Pancreas (tissue), 10 donors: ENCODE results near the gene SCMH1. TPM values are rescaled to one million over a fixed set of nuclear protein-coding genes. Genes with fewer than 3 reads are reported as not detected.

ENCODE experiments used
- ATAC-seq, 4 donors: fragments of 200-7000 bp; cut with Tn5 transposase; one replicate each; pipeline versions ENCODE4 v1.8.0 to v1.9.1; 2020; ENCODE audit warnings: mild to moderate bottlenecking in 4 of 4, moderate library complexity in 4 of 4
- DNase-seq, 6 donors: peaks; one replicate each; pipeline ENCODE4 v3.0.0-alpha.2; 2020
- FAIRE-seq: peaks from 2 replicates; lab custom pipeline; 2012; peaks lifted over from hg19 to GRCh38; lab: Jason Lieb, UNC
- H3K27ac ChIP-seq, 4 donors: fragments of 200-600 bp; sonication (generic); 1 replicate in 3 of 4; 2 replicates in 1 of 4; pipeline versions ENCODE4 v1.5.0 to v1.8.0; 2020
- H3K27me3 ChIP-seq, 4 donors: fragments of 200-600 bp; one replicate each; pipeline ENCODE4 v1.8.0; 2021
- H3K36me3 ChIP-seq, 3 donors: fragments of 200-600 bp; sonication (generic) in 1 of 3; one replicate each; pipeline versions ENCODE4 v1.5.0 to v1.8.0; 2020 to 2021
- H3K4me1 ChIP-seq, 3 donors: fragments of 200-600 bp; one replicate each; pipeline ENCODE4 v1.8.0; 2021
- H3K4me3 ChIP-seq, 4 donors: fragments of 200-600 bp; sonication (generic) in 2 of 4; one replicate each; pipeline versions ENCODE4 v1.5.0 to v1.8.0; 2020 to 2021
- H3K9me3 ChIP-seq, 4 donors: fragments of 200-600 bp; one replicate each; pipeline ENCODE4 v1.8.0; 2021
- WGBS, 2 donors: extraction: QIAGEN DNeasy Blood & Tissue Kit; methylation state at CpG; one replicate each; pipeline ENCODE4 v1.1.7; 2013; 5-methylcytosine and 5-hydroxymethylcytosine counted together
- intact Hi-C, 3 donors: fragments of 100-400 bp; cut with DNase I; formaldehyde crosslinking; loops; one replicate each; pipeline versions ENCODE4 v1.11.1 to v1.14.2; 2022
- polyA plus RNA-seq, 2 donors: library from polyadenylated mRNA; stranded (reverse); fragments of 200-250 nt; gene quantifications; one replicate each; pipeline ENCODE4 v1.2.3, GENCODE V29; 2013
- total RNA-seq, 6 donors: library from RNA; stranded (reverse); fragmentation: NEBNext Ultra II Directional in 4 of 6; extraction: Animal tissue kit (Norgen Biotek cat#: 25700) in 4 of 6; gene quantifications; one replicate each; pipeline versions ENCODE4 v1.2.1 to v1.2.4, GENCODE V29; 2021 to 2023
- TF ChIP-seq, protein P1 (sequence below), 4 donors: fragments of 200-600 bp; sonication (generic) in 3 of 4; IDR thresholded peaks; one replicate each; pipeline versions ENCODE4 v1.5.0 to v1.8.0; 2021; ENCODE audit warnings: antibody characterized with exemption in 4 of 4
- donor health status: healthy with polysubstance abuse.
- donor health status: DM: no; HTN: no; CAD: no; lungs with moderate emphysema.
- donor health status: DM: no; HTN: no; CAD: no.
- donor health status: control.
- donor health status: control.
- donor health status: Bipolar disorder and iron deficiency.
- donor health status: DM: yes; HTN: yes; CAD: no.
- donor health status: DM: no; HTN: no; CAD: no.
- donor health status: DM: no; HTN: no; CAD: no.
- donor health status: DM: yes; HTN: yes; CAD: no.

Gene SCMH1
- total and polyA plus RNA-seq, 8 donors: 24.5 to 41.9 (median 29.9) TPM

DNA sequence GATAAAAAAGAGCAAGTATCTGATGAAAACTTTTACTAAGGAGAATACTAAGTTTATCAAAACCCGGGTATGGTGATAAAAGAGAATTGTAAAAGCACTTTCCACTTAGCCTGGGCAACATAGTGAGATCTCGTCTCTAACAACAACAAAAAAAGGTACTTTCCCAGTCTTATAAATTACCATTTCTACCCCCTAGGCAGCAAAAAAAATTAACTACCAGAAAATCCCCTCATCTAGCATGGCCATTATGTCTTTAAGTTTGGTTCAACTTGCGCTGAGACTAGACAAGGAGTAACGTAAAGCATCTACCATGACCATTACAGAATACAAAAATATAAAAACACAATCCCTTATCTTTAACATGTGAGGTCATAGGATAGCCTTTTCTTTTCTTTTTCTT is 141.9 kb downstream of the SCMH1 start:
- ATAC-seq (no peak), DNase-seq (no peak), FAIRE-seq (no peak)
- H3K4me3 ChIP-seq: no peak overlapping the region
- WGBS, 2 donors: 84 to 88% methylated on average over 4 of the region's 4 CpGs
- H3K9me3 ChIP-seq: no peaks in the 10 kb centered on the region
- no peak overlapping the region for H3K27ac ChIP-seq
- H3K4me1 ChIP-seq: peaks cover 18 to 22% (median 21%) of the 10 kb centered on the region in 3 donors
- intact Hi-C loops: no loop called here
- TF ChIP-seq, protein P1, sequence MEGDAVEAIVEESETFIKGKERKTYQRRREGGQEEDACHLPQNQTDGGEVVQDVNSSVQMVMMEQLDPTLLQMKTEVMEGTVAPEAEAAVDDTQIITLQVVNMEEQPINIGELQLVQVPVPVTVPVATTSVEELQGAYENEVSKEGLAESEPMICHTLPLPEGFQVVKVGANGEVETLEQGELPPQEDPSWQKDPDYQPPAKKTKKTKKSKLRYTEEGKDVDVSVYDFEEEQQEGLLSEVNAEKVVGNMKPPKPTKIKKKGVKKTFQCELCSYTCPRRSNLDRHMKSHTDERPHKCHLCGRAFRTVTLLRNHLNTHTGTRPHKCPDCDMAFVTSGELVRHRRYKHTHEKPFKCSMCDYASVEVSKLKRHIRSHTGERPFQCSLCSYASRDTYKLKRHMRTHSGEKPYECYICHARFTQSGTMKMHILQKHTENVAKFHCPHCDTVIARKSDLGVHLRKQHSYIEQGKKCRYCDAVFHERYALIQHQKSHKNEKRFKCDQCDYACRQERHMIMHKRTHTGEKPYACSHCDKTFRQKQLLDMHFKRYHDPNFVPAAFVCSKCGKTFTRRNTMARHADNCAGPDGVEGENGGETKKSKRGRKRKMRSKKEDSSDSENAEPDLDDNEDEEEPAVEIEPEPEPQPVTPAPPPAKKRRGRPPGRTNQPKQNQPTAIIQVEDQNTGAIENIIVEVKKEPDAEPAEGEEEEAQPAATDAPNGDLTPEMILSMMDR (IDR thresholded peaks at IDR 0.05): no peak
- H3K27me3 ChIP-seq: no peaks in the 10 kb centered on the region
- H3K36me3 ChIP-seq: no peaks in the 10 kb centered on the region

DNA sequence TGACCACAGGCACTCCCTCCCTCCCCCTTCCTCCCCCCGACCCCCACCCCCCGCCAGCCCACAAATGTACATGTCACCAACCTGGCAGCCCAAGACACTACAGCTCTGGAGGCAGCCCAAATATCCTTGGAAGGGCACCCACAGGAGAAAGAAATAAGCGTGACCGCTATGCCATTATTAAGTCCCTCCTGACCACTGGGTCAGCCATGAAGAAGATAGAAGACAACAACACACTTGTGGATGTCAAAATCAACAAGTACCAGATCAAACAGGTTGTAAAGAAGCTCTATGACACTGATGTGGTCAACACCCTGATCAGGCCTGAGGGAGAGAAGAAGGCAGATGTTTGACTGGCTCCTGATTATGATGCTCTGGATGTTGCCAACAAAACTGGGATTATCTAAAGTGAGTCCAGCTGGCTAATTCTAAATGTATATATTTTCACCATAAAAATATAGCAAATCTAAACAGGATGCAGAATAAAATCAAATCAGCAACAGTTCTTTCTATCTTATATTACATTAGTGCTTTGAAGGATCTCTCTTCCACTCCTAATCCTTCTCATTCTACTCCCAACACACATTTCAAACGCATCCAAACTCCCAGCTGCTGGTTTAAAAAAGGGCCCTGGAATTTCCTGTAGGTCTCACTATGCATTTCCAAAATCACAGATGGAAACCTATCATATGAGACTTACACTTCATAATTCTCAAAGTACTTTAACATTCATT is 143.2 kb downstream of the SCMH1 start:
- Histone ChIP-seq H3K36me3 (no peaks in the 10 kb centered on the region), H3K4me1 (peaks cover 18 to 22% (median 21%) of the 10 kb centered on the region in 3 donors), H3K27ac (no peak overlapping the region), H3K4me3 (no peak overlapping the region), H3K27me3 (no peaks in the 10 kb centered on the region), H3K9me3 (no peaks in the 10 kb centered on the region)
- no peak for ATAC-seq
- intact Hi-C loops: no loop called here
- WGBS, 2 donors: 85 to 92% methylated on average over 4 to 5 of the region's 5 CpGs
- no peak for FAIRE-seq
- TF ChIP-seq, protein P1 (IDR thresholded peaks at IDR 0.05): no peak
- no peak for DNase-seq

DNA sequence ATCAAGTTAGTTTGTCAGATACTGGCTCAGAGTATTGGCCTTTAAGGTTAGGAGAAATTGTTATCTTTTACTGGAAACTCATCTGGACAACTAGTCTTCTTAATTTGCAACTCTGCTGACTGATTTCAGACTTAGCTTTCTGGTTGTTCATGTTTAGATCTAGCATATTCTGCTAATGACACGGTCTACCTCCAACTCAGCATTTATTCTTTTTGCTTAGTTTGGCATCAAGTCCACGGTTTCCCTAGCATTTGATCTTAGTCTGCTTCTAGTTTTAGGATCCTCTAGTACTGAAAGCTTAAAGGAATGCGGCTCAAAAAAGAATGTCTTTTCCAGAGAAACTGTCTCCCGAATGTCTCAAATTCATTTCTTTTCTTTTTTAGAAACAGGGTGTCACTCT is 145.0 kb downstream of the SCMH1 start:
- intact Hi-C loops: no loop called here
- DNase-seq (no peak), FAIRE-seq (no peak), ATAC-seq (no peak)
- no peaks in the 10 kb centered on the region for H3K36me3 ChIP-seq
- no peaks in the 10 kb centered on the region for H3K9me3 ChIP-seq
- peaks cover 8 to 10% (median 8%) of the 10 kb centered on the region in 3 donors for H3K4me1 ChIP-seq
- H3K27me3 ChIP-seq: no peaks in the 10 kb centered on the region
- WGBS, 2 donors: 91 to 92% methylated on average over 4 of the region's 4 CpGs
- TF ChIP-seq, protein P1 (IDR thresholded peaks at IDR 0.05): no peak
- no peak overlapping the region for H3K27ac ChIP-seq
- H3K4me3 ChIP-seq: no peak overlapping the region

DNA sequence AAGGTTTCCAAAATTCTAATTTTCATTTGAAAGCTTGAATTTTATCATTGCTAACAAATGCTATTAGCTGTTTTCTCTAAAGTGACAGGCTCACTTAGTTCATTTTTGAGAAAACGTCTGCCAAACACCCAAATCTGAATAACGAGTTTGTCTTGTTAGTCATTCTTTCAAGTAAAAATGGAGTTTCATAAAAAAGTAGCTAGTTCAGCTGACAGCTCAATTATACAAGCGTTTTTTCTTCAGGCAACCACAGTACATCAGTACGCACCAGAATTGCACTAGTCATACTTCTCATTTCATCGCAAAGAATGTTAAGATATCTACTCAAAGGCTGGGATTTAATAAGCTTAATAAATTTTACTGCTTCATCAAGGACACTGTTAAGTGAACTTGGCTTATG is 148.3 kb downstream of the SCMH1 start:
- Histone ChIP-seq H3K27ac (no peak overlapping the region), H3K36me3 (no peaks in the 10 kb centered on the region), H3K4me3 (no peak overlapping the region), H3K27me3 (no peaks in the 10 kb centered on the region), H3K4me1 (no peaks in the 10 kb centered on the region), H3K9me3 (no peaks in the 10 kb centered on the region)
- 70 to 74% methylated on average over 5 of the region's 5 CpGs for WGBS, 2 donors
- ATAC-seq (no peak), DNase-seq (no peak), FAIRE-seq (no peak)
- TF ChIP-seq, protein P1 (IDR thresholded peaks at IDR 0.05): no peak
- intact Hi-C loops: no loop called here

DNA sequence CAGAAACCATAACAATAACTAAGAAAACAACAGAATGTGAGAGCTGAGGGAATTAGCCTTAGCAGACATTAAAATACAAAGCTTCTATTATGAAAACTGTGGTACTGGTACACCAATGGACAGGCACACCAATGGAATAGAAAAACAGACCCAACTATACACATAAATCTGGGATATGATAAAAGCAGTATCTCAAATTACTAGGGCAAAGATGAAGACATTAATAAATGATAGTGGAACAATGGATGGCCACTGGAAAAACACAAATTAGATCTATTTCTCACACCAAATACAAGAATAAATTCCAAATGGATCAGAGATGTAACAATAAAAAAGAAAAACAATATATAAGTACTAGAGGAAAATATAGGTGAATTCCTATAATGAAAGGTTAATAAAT is 155.2 kb downstream of the SCMH1 start:
- H3K27ac ChIP-seq: no peak overlapping the region
- DNase-seq: no peak
- intact Hi-C loops: no loop called here
- H3K36me3 ChIP-seq: no peaks in the 10 kb centered on the region
- FAIRE-seq: no peak
- H3K4me3 ChIP-seq: no peak overlapping the region
- no peaks in the 10 kb centered on the region for H3K9me3 ChIP-seq
- no peaks in the 10 kb centered on the region for H3K4me1 ChIP-seq
- TF ChIP-seq, protein P1 (IDR thresholded peaks at IDR 0.05): no peak
- ATAC-seq: no peak
- H3K27me3 ChIP-seq: no peaks in the 10 kb centered on the region
